Transverse colon (tissue), 4 donors: ENCODE data around the gene AGAP1. TPM values are rescaled to one million over a fixed set of nuclear protein-coding genes. Genes with fewer than 3 reads are reported as not detected.
A peak's percentile ranks its signal among the peaks of the same experiment; 100 is the strongest.

Experiments
- DNase-seq: peaks from one replicate; pipeline ENCODE4 v3.0.0-alpha.2; 2019
- H3K27ac ChIP-seq, 4 donors: fragments of 200-600 bp; sonication (generic); 2 replicates each; pipeline ENCODE4 v1.5.1; 2016 to 2018; ENCODE audit warnings: inconsistent platforms in 4 of 4
- H3K27me3 ChIP-seq: fragments of 200-600 bp; sonication (generic); 2 replicates; pipeline ENCODE4 v1.5.1; 2017; ENCODE audit warnings: inconsistent platforms
- H3K36me3 ChIP-seq, 4 donors: fragments of 200-600 bp; sonication (generic); 2 replicates each; pipeline ENCODE4 v1.5.1; 2017 to 2019; ENCODE audit warnings: inconsistent platforms in 4 of 4
- H3K4me1 ChIP-seq, 4 donors: fragments of 200-600 bp; sonication (generic); 2 replicates each; pipeline ENCODE4 v1.5.1; 2017 to 2020; ENCODE audit warnings: inconsistent platforms in 4 of 4
- H3K4me3 ChIP-seq, 4 donors: fragments of 200-600 bp; sonication (generic); 1 replicate in 1 of 4; 2 replicates in 3 of 4; pipeline versions ENCODE4 v1.5.1 to v1.6.1; 2017 to 2019; ENCODE audit warnings: inconsistent platforms in 4 of 4
- H3K9me3 ChIP-seq, 2 donors: fragments of 200-600 bp; sonication (generic); 2 replicates each; pipeline ENCODE4 v1.5.1; 2017 to 2019; ENCODE audit warnings: inconsistent platforms in 2 of 2
- CTCF ChIP-seq, 5 experiments: fragments of 200-600 bp in 3 of 5; fragments of 450-650 bp in 2 of 5; sonication (generic) in 3 of 5; IDR thresholded peaks; 1 replicate in 2 of 5; 2 replicates in 3 of 5; pipeline ENCODE4 v1.5.1; 2016 to 2017; ENCODE audit warnings: antibody characterized with exemption in 5 of 5, inconsistent platforms in 3 of 5, mild to moderate bottlenecking in 2 of 5, moderate library complexity in 1 of 5
- EP300 ChIP-seq: sonication (generic); formaldehyde crosslinking; IDR thresholded peaks from one replicate; pipeline ENCODE4 v1.6.1; 2017; ENCODE audit warnings: antibody characterized with exemption, low read depth
- POLR2A ChIP-seq: fragments of 450-650 bp; IDR thresholded peaks from one replicate; pipeline ENCODE4 v1.6.1; 2016; ENCODE audit warnings: antibody characterized with exemption, mild to moderate bottlenecking, moderate library complexity
- POLR2AphosphoS5 ChIP-seq, 3 donors: sonication (generic); formaldehyde crosslinking; IDR thresholded peaks; one replicate each; pipeline ENCODE4 v1.6.1; 2016; ENCODE audit warnings: antibody characterized with exemption in 3 of 3
- WGBS, 2 donors: methylation state at CpG; one replicate each; pipeline ENCODE4 v1.1.5; 2018; ENCODE audit warnings: low coverage in 1 of 2; 5-methylcytosine and 5-hydroxymethylcytosine counted together
- in situ Hi-C, 4 donors: fragments of 200-750 bp; cut with MboI; loops; one replicate each; pipeline versions ENCODE4 v1.15.0 to v1.15.1; 2017; ENCODE audit warnings: low sequenced_read_pairs in 3 of 4, low pct_ligation_motif_present in 1 of 4, low pct_unique_long_range_greater_than_20kb in 1 of 4
- intact Hi-C: fragments of 100-400 bp; cut with DNase I; formaldehyde crosslinking; loops from one replicate; pipeline ENCODE4 v1.15.1; 2023; ENCODE audit warnings: low total_unique reads
- total RNA-seq, 4 donors: library from RNA; depleted of rRNA; stranded (reverse); fragments of >200 nt; gene quantifications; one replicate each; pipeline ENCODE4 v1.1.0, GENCODE V29; 2016

The AGAP1 gene
- total RNA-seq, 4 donors from 2014 or later: 56.1 to 96.9 (median 71.2) TPM

GRCh38 chr2:235703711-235704295, 210.0 kb downstream of the AGAP1 start:
- intact Hi-C loops: no loop called here

GRCh38 chr2:235705296-235705695, 211.5 kb downstream of the AGAP1 start:
- Histone ChIP-seq H3K4me3 (no peak overlapping the region), H3K27me3 (no peaks in the 10 kb centered on the region), H3K4me1 (peaks cover 7 to 49% (median 33%) of the 10 kb centered on the region in 4 donors), H3K36me3 (no peaks in the 10 kb centered on the region), H3K9me3 (no peaks in the 10 kb centered on the region), H3K27ac (no peak overlapping the region)
- no peak for DNase-seq
- TF ChIP-seq POLR2A (no peak), EP300 (no peak), CTCF (IDR thresholded peaks at IDR 0.05) (no peak), POLR2AphosphoS5 (IDR thresholded peaks at IDR 0.05) (no peak)
- intact Hi-C loops: no loop called here
- 61 to 79% methylated on average over 6 to 8 of the region's 8 CpGs for WGBS, 2 donors
- in situ Hi-C loops: loop anchor here in 1 of 4 donors (25.0 kb wide), 1 partner anchor 568 kb away; no protein-coding TSS in a partner anchor

More at GRCh38 chr2:235703711-235704295, 210.0 kb downstream of the AGAP1 start:
- 86 to 100% methylated on average over 1 to 10 of the region's 10 CpGs for WGBS, 2 donors
- Histone ChIP-seq H3K36me3 (no peaks in the 10 kb centered on the region), H3K27me3 (no peaks in the 10 kb centered on the region), H3K27ac (peak overlapping the region; percentile 54 to 79 (median 68)), H3K4me3 (no peak overlapping the region), H3K4me1 (peaks cover 7 to 47% (median 28%) of the 10 kb centered on the region in 4 donors), H3K9me3 (no peaks in the 10 kb centered on the region)
- no peak for DNase-seq
- TF ChIP-seq EP300 (no peak), CTCF (IDR thresholded peaks at IDR 0.05) (no peak), POLR2A (no peak), POLR2AphosphoS5 (IDR thresholded peaks at IDR 0.05) (no peak)
- in situ Hi-C loops: loop anchor here in 1 of 4 donors (25.0 kb wide), 1 partner anchor 567 kb away; no protein-coding TSS in a partner anchor

- 83 to 91% methylated on average over 6 to 8 of the region's 8 CpGs for WGBS, 2 donors
- Histone ChIP-seq H3K27ac (peak overlapping the region in 3 of 4 donors; percentile 21 to 29 (median 28)), H3K36me3 (no peaks in the 10 kb centered on the region), H3K9me3 (no peaks in the 10 kb centered on the region), H3K27me3 (no peaks in the 10 kb centered on the region), H3K4me1 (peaks cover 7 to 47% (median 33%) of the 10 kb centered on the region in 4 donors), H3K4me3 (no peak overlapping the region)
- intact Hi-C loops (no loop called here), in situ Hi-C loops (loop anchor here in 1 of 4 donors (25.0 kb wide), 1 partner anchor 569 kb away; no protein-coding TSS in a partner anchor)
- TF ChIP-seq POLR2A (no peak), EP300 (no peak), CTCF (IDR thresholded peaks at IDR 0.05) (no peak), POLR2AphosphoS5 (IDR thresholded peaks at IDR 0.05) (no peak)
- DNase-seq: no peak
These were observed 212.7 kb downstream of the AGAP1 start for GRCh38 chr2:235706506-235706905.

- Histone ChIP-seq H3K27me3 (no peaks in the 10 kb centered on the region), H3K27ac (peak overlapping the region in 2 of 4 donors; percentile 81 to 84), H3K4me3 (no peak overlapping the region), H3K4me1 (peaks cover 4 to 36% (median 26%) of the 10 kb centered on the region in 4 donors), H3K9me3 (no peaks in the 10 kb centered on the region), H3K36me3 (no peaks in the 10 kb centered on the region)
- intact Hi-C loops (no loop called here), in situ Hi-C loops (loop anchor here in 1 of 4 donors (25.0 kb wide), 1 partner anchor 570 kb away; no protein-coding TSS in a partner anchor)
- TF ChIP-seq CTCF (IDR thresholded peaks at IDR 0.05) (no peak), POLR2AphosphoS5 (IDR thresholded peaks at IDR 0.05) (no peak), EP300 (no peak), POLR2A (no peak)
- WGBS, 2 donors: 80 to 82% methylated on average over 3 to 13 of the region's 18 CpGs
- no peak for DNase-seq
These were observed 213.7 kb downstream of the AGAP1 start for GRCh38 chr2:235707411-235708096.
